PC-3 (cell line): ENCODE results near the gene TADA2A.
A peak's percentile ranks its signal among the peaks of the same experiment; 100 is the strongest.

Source experiments
- CTCF ChIP-seq: fragments of 300-600 bp; sonication (generic); conservative IDR thresholded peaks from 2 replicates; pipeline ENCODE4 v1.5.1; 2017; ENCODE audit warnings: antibody characterized with exemption, low read depth, mild to moderate bottlenecking, low read length
- EZH2 ChIP-seq: fragments of 300-600 bp; sonication (generic); IDR thresholded peaks from one replicate; pipeline ENCODE4 v1.6.1; 2017; ENCODE audit warnings: antibody characterized with exemption, mild to moderate bottlenecking, low read length; ENCODE audit not compliant: unreplicated experiment
- EZH2phosphoT487 ChIP-seq: fragments of 300-600 bp; sonication (generic); IDR thresholded peaks from 2 replicates; pipeline ENCODE4 v1.6.1; 2018; ENCODE audit warnings: mild to moderate bottlenecking, antibody characterized with exemption, low read length, borderline replicate concordance

GRCh38 chr17:37438141-37438540 is 31.5 kb downstream of the TADA2A start:
- TF ChIP-seq CTCF, result peak; percentile 55
- no peak for TF ChIP-seq EZH2phosphoT487
- no peak for TF ChIP-seq EZH2
